Panc1 (cell line): ENCODE results near the gene STUB1. TPM values are rescaled to one million over a fixed set of nuclear protein-coding genes. Genes with fewer than 3 reads are reported as not detected.

ENCODE experiments used
- ATAC-seq: fragments of 200-7000 bp; cut with Tn5 transposase; 2 replicates; pipeline ENCODE4 v1.9.1; 2020; ENCODE audit warnings: mild to moderate bottlenecking, moderate library complexity
- BruUV-seq: library from RNA; stranded (reverse); fragments of 400-500 nt; replicated peaks from 2 replicates; lab custom pipeline; 2021; lab: Mats Ljungman, UMichigan
- CTCF ChIA-PET: fragments of 300-600 bp; sonication (Branson Sonifier 250); formaldehyde crosslinking; loops from one replicate; lab custom pipeline; 2022; ENCODE audit warnings: antibody characterized with exemption; lab: Charles Lee
- POLR2A ChIA-PET: fragments of 300-600 bp; sonication (Branson Sonifier 250); formaldehyde crosslinking; loops from one replicate; lab custom pipeline; 2022; ENCODE audit warnings: antibody characterized with exemption; lab: Charles Lee
- DNase-seq: peaks from one replicate; pipeline ENCODE4 v3.0.0-alpha.2; 2010; ENCODE audit warnings: low read depth, low spot score
- H3K27ac ChIP-seq: 2 replicates; pipeline ENCODE4 v1.5.1; 2011; ENCODE audit warnings: mild to moderate bottlenecking, low read length, inconsistent platforms
- H3K27me3 ChIP-seq: fragments of 200-500 bp; sonication (Bioruptor generic); 2 replicates; pipeline ENCODE4 v1.6.0; 2014; ENCODE audit warnings: low read length, inconsistent platforms; ENCODE audit not compliant: control insufficient read depth, insufficient read depth
- H3K36me3 ChIP-seq: fragments of 200-500 bp; sonication (Bioruptor generic); 2 replicates; pipeline ENCODE4 v1.5.1; 2014; ENCODE audit warnings: inconsistent platforms, mild to moderate bottlenecking, low read length, moderate library complexity; ENCODE audit not compliant: control insufficient read depth, insufficient read depth
- H3K4me1 ChIP-seq: 2 replicates; pipeline ENCODE4 v1.5.1; 2011; ENCODE audit warnings: inconsistent platforms, mild to moderate bottlenecking, low read length, moderate library complexity; ENCODE audit not compliant: control insufficient read depth, insufficient read depth
- H3K4me3 ChIP-seq, 2 experiments: 2 replicates each; pipeline ENCODE4 v1.5.1; 2011 to 2012; ENCODE audit warnings: low read depth in 2 of 2, low read length in 2 of 2, mild to moderate bottlenecking in 2 of 2, inconsistent platforms in 1 of 2, moderate library complexity in 1 of 2
- H3K9me3 ChIP-seq: fragments of 200-500 bp; sonication (Bioruptor generic); 2 replicates; pipeline ENCODE4 v1.5.1; 2014; ENCODE audit warnings: low read depth, mild to moderate bottlenecking, inconsistent platforms, low read length, moderate library complexity; ENCODE audit not compliant: control insufficient read depth, insufficient read depth
- CTCF ChIP-seq: fragments of 450-650 bp; IDR thresholded peaks from 2 replicates; pipeline ENCODE4 v1.5.1; 2017; ENCODE audit warnings: mild to moderate bottlenecking
- POLR2AphosphoS5 ChIP-seq: IDR thresholded peaks from 2 replicates; pipeline ENCODE4 v1.6.1; 2012; ENCODE audit warnings: mild to moderate bottlenecking, low read depth, low read length, moderate library complexity
- REST ChIP-seq, 2 experiments: IDR thresholded peaks; 2 replicates each; pipeline ENCODE4 v1.6.1; 2011 to 2012; ENCODE audit warnings: low read depth in 2 of 2, control low read depth in 1 of 2, low read length in 1 of 2, mild to moderate bottlenecking in 1 of 2, moderate library complexity in 1 of 2; ENCODE audit not compliant: insufficient read depth in 1 of 2
- SIN3A ChIP-seq: IDR thresholded peaks from 2 replicates; pipeline ENCODE4 v1.6.1; 2012; ENCODE audit warnings: low read depth, mild to moderate bottlenecking, low read length, moderate library complexity, borderline replicate concordance; ENCODE audit not compliant: insufficient read depth
- TCF7L2 ChIP-seq: IDR thresholded peaks from 2 replicates; pipeline ENCODE4 v1.6.1; 2011; ENCODE audit warnings: mild to moderate bottlenecking, low read depth, low read length, inconsistent platforms
- in situ Hi-C: cut with HindIII; loops from 2 replicates; pipeline ENCODE4 v1.10.0; 2016; ENCODE audit warnings: low sequenced_read_pairs, low pct_unique_long_range_greater_than_20kb
- intact Hi-C: fragments of 100-400 bp; cut with micrococcal nuclease; formaldehyde crosslinking; loops from one replicate; pipeline ENCODE4 v1.10.0; 2022; ENCODE audit not compliant: unreplicated experiment
- total RNA-seq: library from RNA; stranded (reverse); gene quantifications from one replicate; pipeline ENCODE4 v1.2.1, GENCODE V29; 2021; ENCODE audit not compliant: unreplicated experiment

The STUB1 gene
- total RNA-seq, 1 experiment from 2014 or later = 217 TPM

GRCh38 chr16:710500-711075, 30.4 kb downstream of the STUB1 start:
- Histone ChIP-seq H3K4me1 (peaks cover 38% of the 10 kb centered on the region), H3K4me3 (no peak overlapping the region), H3K27me3 (no peaks in the 10 kb centered on the region), H3K36me3 (no peaks in the 10 kb centered on the region; the same call in 1 of the 2 replicates), H3K27ac (no peak overlapping the region), H3K9me3 (no peaks in the 10 kb centered on the region)
- ATAC-seq (no peak), DNase-seq (no peak)
- CTCF ChIA-PET = interaction anchor here (0.5 to 1.9 kb wide), 3 partner anchors 10 to 1231 kb away, joined by 3 to 4 read pairs (median 4); no protein-coding TSS in a partner anchor
- TF ChIP-seq REST (IDR thresholded peaks at IDR 0.05; ENCODE audit: insufficient read depth in 1 of 2, low read depth in 2 of 2, low read length in 1 of 2) = no peak
- no peak for TF ChIP-seq POLR2AphosphoS5
- TF ChIP-seq CTCF = 0 out of 2 replicates have a peak, but pooled peaks have one; percentile 6
- no peak for TF ChIP-seq TCF7L2
- TF ChIP-seq SIN3A = no peak
- in situ Hi-C loops (no loop called here), intact Hi-C loops (no loop called here)
- POLR2A ChIA-PET = no interaction called here
- no TSS peak for BruUV-seq

- in situ Hi-C loops = no loop called here
- H3K27ac ChIP-seq = peak overlapping the region; percentile 63
- no TSS peak for BruUV-seq
- H3K27me3 ChIP-seq = no peaks in the 10 kb centered on the region
- ATAC-seq = no peak
- no peaks in the 10 kb centered on the region for H3K9me3 ChIP-seq
- intact Hi-C loops = no loop called here
- H3K4me3 ChIP-seq = no peak overlapping the region
- CTCF ChIA-PET = interaction anchor here (1.1 kb wide), 1 partner anchor 9 kb away, joined by 3 read pairs; no protein-coding TSS in a partner anchor
- no peaks in the 10 kb centered on the region; the same call in 1 of the 2 replicates for H3K36me3 ChIP-seq
- DNase-seq = no peak
- no peak for TF ChIP-seq CTCF
- no peak for TF ChIP-seq TCF7L2
- TF ChIP-seq POLR2AphosphoS5 = no peak
- no peak for TF ChIP-seq REST (IDR thresholded peaks at IDR 0.05; ENCODE audit: insufficient read depth in 1 of 2, low read depth in 2 of 2, low read length in 1 of 2)
- no peak for TF ChIP-seq SIN3A
- POLR2A ChIA-PET = no interaction called here
- peaks cover 38% of the 10 kb centered on the region for H3K4me1 ChIP-seq
Measured at GRCh38 chr16:711084-711483, 30.9 kb downstream of the STUB1 start.
